Neural cell (in vitro differentiated cells): ENCODE results near the gene GPR27.

Experiments used
- CTCF ChIP-seq: fragments of 450-650 bp; IDR thresholded peaks from 2 replicates; pipeline ENCODE4 v1.5.1; 2014; ENCODE audit warnings: antibody characterized with exemption, mild to moderate bottlenecking, moderate library complexity; ENCODE audit not compliant: poor library complexity, severe bottlenecking
- EP300 ChIP-seq: fragments of 450-650 bp; conservative IDR thresholded peaks from 2 replicates; pipeline ENCODE4 v1.6.1; 2014; ENCODE audit warnings: antibody characterized with exemption, mild to moderate bottlenecking, moderate library complexity; ENCODE audit not compliant: poor library complexity, severe bottlenecking

DNA sequence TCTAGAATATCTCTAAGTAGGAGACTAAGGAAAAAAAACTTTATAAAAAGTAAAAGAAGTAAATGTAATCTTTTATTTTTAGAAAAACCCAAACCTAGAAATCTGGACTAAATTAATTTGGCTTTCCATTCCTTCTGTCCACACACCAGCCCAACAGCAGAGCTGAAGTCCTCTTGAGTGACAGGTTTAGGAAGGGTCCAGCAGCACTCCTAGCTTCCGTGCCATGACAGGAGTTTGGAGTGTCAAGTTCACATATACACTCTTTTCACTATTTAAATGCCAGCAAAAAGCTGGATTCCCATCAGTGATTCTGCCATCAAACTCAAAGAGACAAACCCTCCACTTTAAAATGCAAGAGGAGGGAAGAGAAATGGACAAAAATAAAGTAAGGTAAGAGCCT lies 18.2 kb downstream of the GPR27 start:
- no peak for TF ChIP-seq CTCF
- no peak for TF ChIP-seq EP300
